Common myeloid progenitor, CD34-positive (primary cell): ENCODE results near the gene CCNT1.

Experiments
- CTCF ChIA-PET: fragments of 350-600 bp; sonication (Branson Sonifier 250); formaldehyde crosslinking; loops from one replicate; lab custom pipeline; 2021; ENCODE audit warnings: antibody characterized with exemption; lab: Charles Lee
- POLR2A ChIA-PET: fragments of 350-600 bp; sonication (Branson Sonifier 250); formaldehyde crosslinking; loops from one replicate; lab custom pipeline; 2021; ENCODE audit warnings: antibody characterized with exemption; lab: Charles Lee
- DNase-seq, 3 donors: peaks; one replicate each; pipeline versions ENCODE4 v3.0.0 to v3.0.0-alpha.2; 2013
- H3K27ac ChIP-seq, 2 experiments: 1 replicate in 1 of 2; 2 replicates in 1 of 2; pipeline ENCODE4 v1.7.0; 2013; ENCODE audit warnings: inconsistent platforms in 2 of 2, low read length in 2 of 2, mild to moderate bottlenecking in 2 of 2, low read depth in 1 of 2, moderate library complexity in 1 of 2; ENCODE audit not compliant: severe bottlenecking in 2 of 2, insufficient read depth in 1 of 2, poor library complexity in 1 of 2
- H3K27me3 ChIP-seq, 5 experiments: replicated peaks in 2 of 5; 1 replicate in 3 of 5; 2 replicates in 2 of 5; pipeline versions ENCODE4 v1.6.1 to v1.7.0; 2013; ENCODE audit warnings: low read length in 4 of 5, mild to moderate bottlenecking in 2 of 5, moderate library complexity in 2 of 5, inconsistent platforms in 1 of 5; ENCODE audit not compliant: insufficient read depth in 5 of 5, control insufficient read depth in 4 of 5
- H3K36me3 ChIP-seq, 4 experiments: 1 replicate in 2 of 4; 2 replicates in 2 of 4; pipeline versions ENCODE4 v1.6.1 to v1.7.0; 2013; ENCODE audit warnings: low read length in 3 of 4, control low read depth in 1 of 4, mild to moderate bottlenecking in 1 of 4; ENCODE audit not compliant: control insufficient read depth in 4 of 4, insufficient read depth in 4 of 4
- H3K4me1 ChIP-seq, 4 experiments: 1 replicate in 3 of 4; 2 replicates in 1 of 4; pipeline versions ENCODE4 v1.6.1 to v1.7.1; 2013; ENCODE audit warnings: low read length in 3 of 4, mild to moderate bottlenecking in 3 of 4, control low read depth in 1 of 4, inconsistent platforms in 1 of 4, moderate library complexity in 1 of 4; ENCODE audit not compliant: control insufficient read depth in 4 of 4, insufficient read depth in 4 of 4; ENCODE audit errors: control extremely low read depth in 1 of 4
- H3K4me3 ChIP-seq, 7 experiments: 1 replicate in 4 of 7; 2 replicates in 3 of 7; pipeline versions ENCODE4 v1.5.1 to v1.7.0; 2013; ENCODE audit warnings: mild to moderate bottlenecking in 7 of 7, low read length in 6 of 7, moderate library complexity in 6 of 7, inconsistent platforms in 2 of 7, low read depth in 2 of 7, control low read depth in 1 of 7; ENCODE audit not compliant: insufficient read depth in 4 of 7, control insufficient read depth in 1 of 7; ENCODE audit errors: extremely low read depth in 1 of 7
- H3K9me3 ChIP-seq, 5 experiments: 1 replicate in 4 of 5; 2 replicates in 1 of 5; pipeline versions ENCODE4 v1.6.1 to v1.7.1; 2013; ENCODE audit warnings: low read length in 4 of 5, mild to moderate bottlenecking in 2 of 5, inconsistent platforms in 1 of 5, low read depth in 1 of 5, moderate library complexity in 1 of 5; ENCODE audit not compliant: control insufficient read depth in 4 of 5, insufficient read depth in 2 of 5; ENCODE audit errors: control extremely low read depth in 1 of 5
- WGBS: methylation state at CpG from one replicate; pipeline ENCODE4 v1.1.5; 2013; ENCODE audit not compliant: insufficient coverage; 5-methylcytosine and 5-hydroxymethylcytosine counted together

CCNT1 gene

GRCh38 chr12:48681399-48681709 lies 35.2 kb downstream of the CCNT1 start:
- Histone ChIP-seq H3K27me3 (no peaks in the 10 kb centered on the region), H3K4me3 (peak overlapping the region; percentile 66 to 100 (median 98)), H3K36me3 (peaks cover 8 to 39% (median 21%) of the 10 kb centered on the region in 4 experiments), H3K9me3 (no peaks in the 10 kb centered on the region), H3K4me1 (peaks cover 10 to 36% (median 26%) of the 10 kb centered on the region in 4 experiments), H3K27ac (peak overlapping the region; percentile 94 to 96)
- 0% methylated on average over 11 of the region's 11 CpGs for WGBS
- peak in 1 of 3 donors; percentile 13 for DNase-seq
- POLR2A ChIA-PET = interaction anchor here (0.7 to 2.7 kb wide), 4 partner anchors 10 to 271 kb away, joined by 3 to 15 read pairs (median 6); partner anchors contain the start of gene CCNT1
- CTCF ChIA-PET = interaction anchor here (2.3 kb wide), 1 partner anchor 10 kb away, joined by 8 read pairs; no protein-coding TSS in a partner anchor

- H3K4me1 ChIP-seq = peaks cover 10 to 36% (median 26%) of the 10 kb centered on the region in 4 experiments
- ChIA-PET CTCF (no interaction called here), POLR2A (interaction anchor here (0.7 kb wide), 1 partner anchor 271 kb away, joined by 3 read pairs; no protein-coding TSS in a partner anchor)
- DNase-seq = no peak
- peaks cover 8 to 43% (median 23%) of the 10 kb centered on the region in 4 experiments for H3K36me3 ChIP-seq
- no peaks in the 10 kb centered on the region for H3K27me3 ChIP-seq
- peak overlapping the region in 6 of 7 experiments; percentile 96 to 100 (median 98) for H3K4me3 ChIP-seq
- H3K9me3 ChIP-seq = no peaks in the 10 kb centered on the region
- peak overlapping the region in 1 of 2 experiments; percentile 96 for H3K27ac ChIP-seq
- WGBS = 89% methylated on average over 11 of the region's 13 CpGs
Observed at GRCh38 chr12:48680861-48681260, 35.6 kb downstream of the CCNT1 start.

GRCh38 chr12:48678551-48679185 lies 37.8 kb downstream of the CCNT1 start:
- H3K27me3 ChIP-seq = no peaks in the 10 kb centered on the region
- DNase-seq = no peak
- H3K36me3 ChIP-seq = peaks cover 8 to 51% (median 26%) of the 10 kb centered on the region in 4 experiments
- H3K27ac ChIP-seq = peak overlapping the region in 1 of 2 experiments; percentile 16
- H3K4me1 ChIP-seq = peaks cover 10 to 36% (median 26%) of the 10 kb centered on the region in 4 experiments
- ChIA-PET CTCF (interaction anchor here (1.1 kb wide), 1 partner anchor 9 kb away, joined by 3 read pairs; no protein-coding TSS in a partner anchor), POLR2A (no interaction called here)
- WGBS = 79% methylated on average over 3 of the region's 3 CpGs
- no peaks in the 10 kb centered on the region for H3K9me3 ChIP-seq
- peak overlapping the region in 1 of 7 experiments; percentile 49 for H3K4me3 ChIP-seq

- Histone ChIP-seq H3K27me3 (no peaks in the 10 kb centered on the region), H3K4me1 (no peaks in the 10 kb centered on the region), H3K9me3 (no peaks in the 10 kb centered on the region), H3K4me3 (no peak overlapping the region), H3K36me3 (peaks cover 26 to 73% (median 55%) of the 10 kb centered on the region in 4 experiments), H3K27ac (no peak overlapping the region)
- DNase-seq = no peak
- ChIA-PET POLR2A (interaction anchor here (0.7 kb wide), 1 partner anchor 8 kb away, joined by 3 read pairs; no protein-coding TSS in a partner anchor), CTCF (interaction anchor here (0.8 to 2.1 kb wide), 5 partner anchors 10 to 109 kb away, joined by 3 to 7 read pairs (median 4); no protein-coding TSS in a partner anchor)
- WGBS = 99% methylated on average over 5 of the region's 8 CpGs
Observed at GRCh38 chr12:48671231-48671856, 45.2 kb downstream of the CCNT1 start.

DNA sequence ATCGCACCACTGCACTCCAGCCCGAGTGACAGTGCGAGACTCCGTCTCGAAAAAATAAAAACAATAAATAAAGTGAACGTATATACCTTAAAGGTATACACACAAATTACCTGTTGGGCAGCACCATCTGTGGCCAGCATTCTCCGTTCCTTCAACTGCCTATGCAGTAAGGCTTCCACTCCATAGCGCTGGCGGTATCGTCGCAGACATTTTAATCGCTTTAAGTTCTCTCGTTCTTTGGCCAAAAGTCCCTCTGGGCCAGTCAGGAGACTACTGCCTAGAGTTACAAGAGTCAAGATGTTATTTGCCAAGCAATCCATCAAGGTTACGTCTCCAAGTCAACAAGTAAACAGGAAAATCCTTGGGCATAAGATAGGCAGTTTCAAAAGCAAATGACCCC lies 47.5 kb downstream of the CCNT1 start:
- 94% methylated on average over 14 of the region's 14 CpGs for WGBS
- POLR2A ChIA-PET = no interaction called here
- H3K36me3 ChIP-seq = peaks cover 31 to 81% (median 58%) of the 10 kb centered on the region in 4 experiments
- no peaks in the 10 kb centered on the region for H3K27me3 ChIP-seq
- H3K9me3 ChIP-seq = no peaks in the 10 kb centered on the region
- DNase-seq = no peak
- CTCF ChIA-PET = interaction anchor here (1.2 kb wide), 1 partner anchor 10 kb away, joined by 3 read pairs; no protein-coding TSS in a partner anchor
- H3K27ac ChIP-seq = no peak overlapping the region
- H3K4me1 ChIP-seq = no peaks in the 10 kb centered on the region
- H3K4me3 ChIP-seq = no peak overlapping the region

GRCh38 chr12:48659863-48660262 lies 56.6 kb downstream of the CCNT1 start:
- no peak for DNase-seq
- H3K9me3 ChIP-seq = no peaks in the 10 kb centered on the region
- peaks cover 28 to 84% (median 59%) of the 10 kb centered on the region in 4 experiments for H3K36me3 ChIP-seq
- ChIA-PET CTCF (no interaction called here), POLR2A (no interaction called here)
- H3K27me3 ChIP-seq = no peaks in the 10 kb centered on the region
- H3K4me1 ChIP-seq = no peaks in the 10 kb centered on the region
- no CpG with 5 or more reads among the region's 4 CpGs for WGBS
- no peak overlapping the region for H3K4me3 ChIP-seq
- no peak overlapping the region for H3K27ac ChIP-seq
